ENCODE measurements around the gene MOSPD3. TPM values are rescaled to one million over a fixed set of nuclear protein-coding genes. Genes with fewer than 3 reads are reported as not detected.
"Not testable (repeated sequence)": the region's sequence is repeated elsewhere in the genome, so short reads cannot be mapped to it uniquely, and the experiment has no call there.

Gene MOSPD3
- total RNA-seq, 1 donor from 2014 or later: 10.5 TPM

- ATAC-seq (ENCODE audit: low read depth) (no peak), DNase-seq (no peak)
- Mint-ChIP-seq H3K4me1 (no peaks in the 10 kb centered on the region), H3K27ac (no peak overlapping the region), H3K4me3 (no peak overlapping the region), H3K36me3 (ENCODE audit: low read depth) (no peaks in the 10 kb centered on the region), H3K9me3 (no peaks in the 10 kb centered on the region), H3K27me3 (peaks cover 37% of the 10 kb centered on the region)
- CTCF ChIA-PET: no interaction called here
- no peak for TF ChIP-seq CTCF (IDR thresholded peaks at IDR 0.05)
- intact Hi-C loops (cut with micrococcal nuclease): no loop called here
- POLR2A ChIA-PET: no interaction called here
These were observed 37.7 kb downstream of the MOSPD3 start for GRCh38 chr7:100649826-100650565.

- no peaks in the 10 kb centered on the region for H3K36me3 Mint-ChIP-seq (ENCODE audit: low read depth)
- TF ChIP-seq CTCF (IDR thresholded peaks at IDR 0.05): no peak
- DNase-seq (no peak), ATAC-seq (ENCODE audit: low read depth) (no peak)
- H3K9me3 Mint-ChIP-seq: no peaks in the 10 kb centered on the region
- H3K27ac Mint-ChIP-seq: no peak overlapping the region
- H3K4me1 Mint-ChIP-seq: no peaks in the 10 kb centered on the region
- intact Hi-C loops (cut with micrococcal nuclease): no loop called here
- H3K4me3 Mint-ChIP-seq: no peak overlapping the region
- CTCF ChIA-PET: no interaction called here
- peaks cover 36% of the 10 kb centered on the region for H3K27me3 Mint-ChIP-seq
- POLR2A ChIA-PET: no interaction called here
These were observed 42.8 kb downstream of the MOSPD3 start for GRCh38 chr7:100654908-100655831.

GRCh38 chr7:100655908-100656674 is 43.8 kb downstream of the MOSPD3 start, which contains the start of gene ACTL6B:
TSS of gene ACTL6B (minus strand) at chr7:100656448. CDS start at chr7:100656354, 94 bp downstream.
- Mint-ChIP-seq H3K9me3 (no peaks in the 10 kb centered on the region), H3K27me3 (peaks cover 36% of the 10 kb centered on the region), H3K4me1 (no peaks in the 10 kb centered on the region), H3K4me3 (no peak within 1 kb of the TSS), H3K36me3 (ENCODE audit: low read depth) (no peaks in the 10 kb centered on the region), H3K27ac (no peak within 1 kb of the TSS)
- no peak for DNase-seq
- ATAC-seq (ENCODE audit: low read depth): peak; percentile 42
- intact Hi-C loops (cut with micrococcal nuclease): loop anchor here (1.0 kb wide), 1 partner anchor 49 kb away; no protein-coding TSS in a partner anchor
- CTCF ChIA-PET: no interaction called here
- TF ChIP-seq CTCF (IDR thresholded peaks at IDR 0.05): no peak
- POLR2A ChIA-PET: no interaction called here

DNA sequence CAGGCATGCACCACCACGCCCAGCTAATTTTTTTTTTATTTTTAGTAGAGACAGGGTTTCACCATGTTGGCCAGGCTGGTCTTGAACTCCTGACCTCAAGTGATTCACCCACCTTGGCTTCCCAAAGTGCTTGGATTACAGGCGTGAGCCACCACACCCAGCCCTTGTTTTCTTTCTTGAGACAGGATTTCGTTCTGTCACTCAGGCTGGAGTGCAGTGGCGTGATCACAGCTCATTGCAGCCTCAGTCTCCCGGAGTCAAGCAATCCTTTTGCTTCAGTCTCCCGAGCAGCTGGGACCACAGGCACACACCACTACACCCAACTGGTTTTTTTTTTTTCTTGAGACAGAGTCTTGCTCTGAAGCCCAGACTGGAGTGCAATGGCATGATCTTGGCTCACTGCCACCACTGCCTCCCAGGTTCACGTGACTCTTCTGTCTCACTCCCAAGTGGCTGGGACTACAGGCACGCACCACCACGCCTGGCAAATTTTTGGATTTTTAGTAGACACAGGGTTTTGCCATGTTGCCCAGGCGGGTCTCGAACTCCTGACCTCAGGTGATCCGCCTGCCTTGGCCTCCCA is 49.9 kb downstream of the MOSPD3 start:
- H3K4me3 Mint-ChIP-seq; H3K9me3 Mint-ChIP-seq; ATAC-seq (ENCODE audit: low read depth); DNase-seq; CTCF ChIA-PET; H3K27ac Mint-ChIP-seq; H3K4me1 Mint-ChIP-seq; intact Hi-C loops (cut with micrococcal nuclease); H3K36me3 Mint-ChIP-seq (ENCODE audit: low read depth): not testable (repeated sequence)
- POLR2A ChIA-PET: interaction anchor here (0.7 kb wide), 1 partner anchor 178 kb away, joined by 3 read pairs; the partner anchor contains the start of gene NYAP1
- H3K27me3 Mint-ChIP-seq: peaks cover 23% of the 10 kb centered on the region

Other genes with a start within 250 kb of the MOSPD3 start
- gene PILRA, start 239.1 kb upstream of the MOSPD3 start, total RNA-seq: 2.1 and 2.2 TPM in 2 replicates
- 10.8 and 15.2 TPM in 2 replicates for gene ZCWPW1, start 183.8 kb upstream of the MOSPD3 start, total RNA-seq
- gene MEPCE, start 182.7 kb upstream of the MOSPD3 start, total RNA-seq: 61.0 and 65.5 TPM in 2 replicates
- gene PPP1R35, start 176.0 kb upstream of the MOSPD3 start, total RNA-seq: 41.2 and 45.0 TPM in 2 replicates
- gene SPACDR, start 148.3 kb upstream of the MOSPD3 start, total RNA-seq: 2.3 and 2.7 TPM in 2 replicates
- gene TSC22D4, start 133.3 kb upstream of the MOSPD3 start, total RNA-seq: 60.2 and 68.7 TPM in 2 replicates
- gene NYAP1, start 128.6 kb upstream of the MOSPD3 start, total RNA-seq: not detected in 2 replicates
- gene AGFG2, start 73.3 kb upstream of the MOSPD3 start, total RNA-seq: 9.5 and 10.8 TPM in 2 replicates
- 13.8 and 24.1 TPM in 2 replicates for gene SAP25, start 38.6 kb upstream of the MOSPD3 start, total RNA-seq
- 137 and 174 TPM in 2 replicates for gene LRCH4, start 26.4 kb upstream of the MOSPD3 start, total RNA-seq
- gene FBXO24, start 26.2 kb upstream of the MOSPD3 start, total RNA-seq: 0.29 and 1.9 TPM in 2 replicates
- 5.4 and 5.8 TPM in 2 replicates for gene PCOLCE, start 10.2 kb upstream of the MOSPD3 start, total RNA-seq
- 7.5 and 8.5 TPM in 2 replicates for gene TFR2, start 29.0 kb downstream of the MOSPD3 start, total RNA-seq
- not detected in 2 replicates for gene ACTL6B, start 43.9 kb downstream of the MOSPD3 start, total RNA-seq
- gene GNB2, start 61.2 kb downstream of the MOSPD3 start, total RNA-seq: 129 and 132 TPM in 2 replicates
- 66.5 and 76.6 TPM in 2 replicates for gene GIGYF1, start 81.7 kb downstream of the MOSPD3 start, total RNA-seq
- 21.5 and 21.7 TPM in 2 replicates for gene POP7, start 93.6 kb downstream of the MOSPD3 start, total RNA-seq
- gene EPO, start 107.9 kb downstream of the MOSPD3 start, total RNA-seq: not detected in 2 replicates
- not detected in 2 replicates for gene ZAN, start 121.1 kb downstream of the MOSPD3 start, total RNA-seq
- 2.5 and 4.1 TPM in 2 replicates for gene EPHB4, start 215.0 kb downstream of the MOSPD3 start, total RNA-seq
- gene SLC12A9, start 240.2 kb downstream of the MOSPD3 start, total RNA-seq: 48.0 and 48.9 TPM in 2 replicates

Measured in activated B cell treated with CpG ODN at 0.5 μM for 24 hours (primary cell).